ENCODE data around the gene ORMDL3.

DNA sequence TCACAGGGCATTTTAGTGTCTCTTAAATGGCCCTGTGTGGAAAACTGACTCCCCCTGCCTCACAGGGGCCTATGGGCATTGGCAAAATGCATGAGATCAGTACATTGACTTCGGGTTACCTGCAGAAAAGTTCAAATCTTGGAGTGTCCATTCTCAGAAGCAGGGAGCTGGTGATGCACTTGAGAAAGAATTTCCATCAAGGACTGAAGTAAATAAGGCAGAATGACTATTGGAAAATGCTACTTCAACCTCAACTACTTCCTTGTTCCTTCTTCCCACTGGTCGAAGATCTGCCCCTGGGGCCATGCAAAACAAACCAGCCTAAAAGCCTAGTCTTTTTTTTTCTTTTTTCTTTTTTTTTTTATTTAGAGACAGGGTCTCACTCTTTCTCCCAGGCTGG lies 21.6 kb upstream of the ORMDL3 start:
- TF ChIP-seq POLR2A (IDR thresholded peaks at IDR 0.05), result no peak
- no peak for TF ChIP-seq CTCF (IDR thresholded peaks at IDR 0.05)
